SK-N-MC (cell line): ENCODE data around the gene C1orf146.

Experiments
- DNase-seq: peaks from one replicate; pipeline ENCODE4 v3.0.0-alpha.2; 2011; ENCODE audit warnings: low read depth, low spot score
- H3K27ac ChIP-seq: fragments of 200-600 bp; sonication (generic); 2 replicates; pipeline ENCODE4 v1.5.1; 2016; ENCODE audit warnings: mixed run types
- H3K36me3 ChIP-seq: fragments of 200-600 bp; sonication (generic); 2 replicates; pipeline ENCODE4 v1.6.1; 2017; ENCODE audit warnings: antibody characterized with exemption, low read length, mixed read lengths; ENCODE audit not compliant: insufficient read depth
- H3K4me3 ChIP-seq: fragments of 200-600 bp; sonication (generic); 2 replicates; pipeline ENCODE4 v1.5.1; 2016
- H3K9ac ChIP-seq: fragments of 200-600 bp; sonication (generic); 2 replicates; pipeline ENCODE4 v1.8.0; 2017; ENCODE audit warnings: mixed run types, mixed read lengths; ENCODE audit not compliant: insufficient read length
- H3K9me3 ChIP-seq: fragments of 200-600 bp; sonication (generic); 2 replicates; pipeline ENCODE4 v1.6.1; 2017; ENCODE audit warnings: low read depth, mild to moderate bottlenecking, antibody characterized with exemption, low read length, moderate library complexity, mixed read lengths
- EZH2 ChIP-seq: fragments of 200-600 bp; sonication (generic); IDR thresholded peaks from one replicate; pipeline ENCODE4 v1.6.1; 2017; ENCODE audit warnings: antibody characterized with exemption
- FOXP2 ChIP-seq: optimal IDR thresholded peaks from 2 replicates; pipeline ENCODE3; 2011; ENCODE audit warnings: mild to moderate bottlenecking, moderate library complexity; ENCODE audit not compliant: insufficient read depth; ENCODE audit errors: extremely low read length, control extremely low read depth
- POLR2AphosphoS5 ChIP-seq: IDR thresholded peaks from 2 replicates; pipeline ENCODE4 v1.6.1; 2012; ENCODE audit warnings: mild to moderate bottlenecking, low read depth, low read length, borderline replicate concordance

The C1orf146 gene

DNA sequence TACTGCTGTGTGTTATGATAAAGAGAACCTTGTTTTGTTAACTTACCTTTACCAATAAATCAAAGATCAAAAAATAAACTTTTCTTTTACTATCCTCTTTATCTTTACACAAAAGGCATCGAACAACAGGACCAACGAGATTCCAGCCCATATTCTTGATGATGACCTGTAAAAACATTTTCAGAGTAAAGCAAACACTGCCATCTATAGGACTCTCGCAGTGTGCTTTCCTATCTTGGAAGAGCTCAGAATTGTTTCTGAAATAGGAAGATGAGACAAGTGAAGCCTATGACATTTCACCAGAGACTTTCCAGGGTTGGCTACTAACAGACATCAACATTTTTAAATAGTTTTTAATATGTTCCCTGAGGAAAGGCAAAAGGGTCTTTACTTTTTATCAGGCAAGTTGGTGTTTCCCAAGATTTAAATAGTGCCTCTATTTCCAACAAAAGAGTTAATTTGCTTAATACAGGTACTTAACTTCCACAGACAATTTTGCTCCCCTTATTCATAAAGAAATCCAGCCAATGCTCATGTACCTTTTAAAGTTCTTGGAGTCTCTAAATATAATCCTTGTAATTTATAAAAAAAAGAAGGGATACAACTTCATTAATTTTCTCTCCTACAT, 73.8 kb downstream of the C1orf146 start:
- DNase-seq: peak; percentile 22
- Histone ChIP-seq H3K4me3 (no peak overlapping the region), H3K9ac (no peak overlapping the region), H3K27ac (no peak overlapping the region), H3K36me3 (peaks cover 40% of the 10 kb centered on the region), H3K9me3 (no peaks in the 10 kb centered on the region)
- TF ChIP-seq EZH2 (no peak), FOXP2 (no peak), POLR2AphosphoS5 (no peak)
